ENCODE results near the gene MCCC2. TPM values are rescaled to one million over a fixed set of nuclear protein-coding genes. Genes with fewer than 3 reads are reported as not detected.
"Not testable (repeated sequence)": the region's sequence is repeated elsewhere in the genome, so short reads cannot be mapped to it uniquely, and the experiment has no call there.

The MCCC2 gene
- 10 to 100 TPM; 30.3 to 48.8 (median 32.9) TPM for total RNA-seq
- 10 to 100 TPM; 15.3 to 19.0 (median 17.5) TPM for polyA plus RNA-seq
- long read RNA-seq, donor 1, result 0 reads
- long read RNA-seq, donor 2, partial matches to known transcripts, result 0 of 3 reads
- long read RNA-seq, donor 2, other reads (novel, unspliced or antisense), result 0 of 3 reads

DNA sequence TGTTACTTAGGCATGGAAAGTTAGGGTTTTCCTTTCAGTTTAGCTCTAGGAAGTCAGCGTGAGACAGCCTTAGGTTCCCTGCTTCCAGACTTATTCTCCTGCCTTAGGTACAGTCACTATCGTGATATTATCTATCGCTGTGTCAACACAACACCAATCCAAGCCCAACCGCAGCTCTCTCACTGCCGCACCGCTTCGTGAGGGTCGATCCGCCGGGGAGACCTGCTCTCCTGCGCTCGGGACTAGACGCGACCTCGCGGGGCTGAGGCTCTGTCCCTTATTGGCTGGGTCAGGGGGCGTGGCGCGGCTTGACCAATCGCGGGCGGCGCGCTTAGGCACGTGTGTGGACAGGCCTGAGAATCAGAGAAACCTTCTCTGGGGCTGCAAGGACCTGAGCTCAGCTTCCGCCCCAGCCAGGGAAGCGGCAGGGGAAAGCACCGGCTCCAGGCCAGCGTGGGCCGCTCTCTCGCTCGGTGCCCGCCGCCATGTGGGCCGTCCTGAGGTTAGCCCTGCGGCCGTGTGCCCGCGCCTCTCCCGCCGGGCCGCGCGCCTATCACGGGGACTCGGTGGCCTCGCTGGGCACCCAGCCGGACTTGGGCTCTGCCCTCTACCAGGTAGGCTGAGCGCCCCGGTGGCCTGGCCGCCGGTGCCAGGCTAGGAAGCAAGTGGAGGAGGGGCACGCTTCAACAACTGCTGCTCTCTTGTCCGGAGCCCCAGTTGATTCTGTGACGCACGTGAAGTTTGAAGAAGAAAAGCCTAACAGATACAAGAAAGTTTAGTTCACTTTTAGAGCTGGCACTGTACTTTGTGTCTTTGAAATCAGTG, at the start of gene MCCC2:
MCCC2 (plus strand) TSS at position 400 of the 825 bp plus-strand sequence; CDS start at position 486, 86 bp downstream.
- Histone ChIP-seq H3K27me3 (replicated peaks in 1 of 7) (no peaks in the 10 kb centered on the region), H3K27ac (peak within 1 kb of the TSS; percentile 84 to 94 (median 90)), H3K9me3 (no peaks in the 10 kb centered on the region), H3K36me3 (peaks cover 0 to 5% (median 0%) of the 10 kb centered on the region in 6 donors), H3K4me1 (peaks cover 9 to 47% (median 30%) of the 10 kb centered on the region in 6 donors), H3K4me3 (peak within 1 kb of the TSS; percentile 74 to 89 (median 80))
- peak; percentile 98 for DNase-seq
- 0 to 7% (median 1%) methylated on average over 33 to 56 of the region's 56 CpGs for WGBS, 5 donors
- TF ChIP-seq, protein P1, sequence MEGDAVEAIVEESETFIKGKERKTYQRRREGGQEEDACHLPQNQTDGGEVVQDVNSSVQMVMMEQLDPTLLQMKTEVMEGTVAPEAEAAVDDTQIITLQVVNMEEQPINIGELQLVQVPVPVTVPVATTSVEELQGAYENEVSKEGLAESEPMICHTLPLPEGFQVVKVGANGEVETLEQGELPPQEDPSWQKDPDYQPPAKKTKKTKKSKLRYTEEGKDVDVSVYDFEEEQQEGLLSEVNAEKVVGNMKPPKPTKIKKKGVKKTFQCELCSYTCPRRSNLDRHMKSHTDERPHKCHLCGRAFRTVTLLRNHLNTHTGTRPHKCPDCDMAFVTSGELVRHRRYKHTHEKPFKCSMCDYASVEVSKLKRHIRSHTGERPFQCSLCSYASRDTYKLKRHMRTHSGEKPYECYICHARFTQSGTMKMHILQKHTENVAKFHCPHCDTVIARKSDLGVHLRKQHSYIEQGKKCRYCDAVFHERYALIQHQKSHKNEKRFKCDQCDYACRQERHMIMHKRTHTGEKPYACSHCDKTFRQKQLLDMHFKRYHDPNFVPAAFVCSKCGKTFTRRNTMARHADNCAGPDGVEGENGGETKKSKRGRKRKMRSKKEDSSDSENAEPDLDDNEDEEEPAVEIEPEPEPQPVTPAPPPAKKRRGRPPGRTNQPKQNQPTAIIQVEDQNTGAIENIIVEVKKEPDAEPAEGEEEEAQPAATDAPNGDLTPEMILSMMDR (IDR thresholded peaks at IDR 0.05 in 8 of 11, conservative IDR thresholded peaks at IDR 0.05 in 3 of 11), result no peak
- TF ChIP-seq POLR2AphosphoS5 (IDR thresholded peaks at IDR 0.05) (peak; percentile 95 to 96 (median 96)), POLR2A (IDR thresholded peaks at IDR 0.05) (peak in 1 of 3 donors; percentile 40)
- intact Hi-C loops (cut with DNase I; ENCODE audit: low total_unique reads), result no loop called here

DNA sequence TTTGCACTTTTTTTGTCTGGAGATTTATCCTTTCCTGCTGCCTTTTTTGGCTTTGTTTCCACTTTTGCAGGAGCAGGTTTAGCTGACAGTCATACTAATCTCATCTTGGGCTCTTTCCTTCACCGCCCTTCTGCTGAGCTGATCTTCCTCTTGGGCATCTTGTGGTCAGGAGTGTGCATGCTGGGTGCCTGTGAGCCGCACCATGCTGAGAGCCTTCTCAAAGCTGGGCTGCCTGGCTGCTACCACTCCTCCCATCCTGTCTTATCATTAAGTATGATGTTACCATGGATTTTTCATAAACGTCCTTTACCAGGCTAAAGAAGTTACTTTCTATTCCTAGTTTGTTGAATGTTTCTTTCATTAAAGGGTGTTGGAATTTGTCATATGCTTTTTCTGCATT, 49.5 kb upstream of the MCCC2 start:
- Histone ChIP-seq H3K27me3 (replicated peaks in 1 of 7) (no peaks in the 10 kb centered on the region), H3K4me1 (peaks cover 0 to 14% (median 0%) of the 10 kb centered on the region in 6 donors), H3K36me3 (peaks cover 0 to 98% (median 51%) of the 10 kb centered on the region in 6 donors), H3K9me3 (no peaks in the 10 kb centered on the region), H3K4me3 (no peak overlapping the region), H3K27ac (no peak overlapping the region)
- intact Hi-C loops (cut with DNase I; ENCODE audit: low total_unique reads), result no loop called here
- TF ChIP-seq POLR2AphosphoS5 (IDR thresholded peaks at IDR 0.05) (no peak), POLR2A (IDR thresholded peaks at IDR 0.05) (no peak)
- TF ChIP-seq, protein P1 (IDR thresholded peaks at IDR 0.05 in 8 of 11, conservative IDR thresholded peaks at IDR 0.05 in 3 of 11), result no peak
- DNase-seq, result no peak
- WGBS, 5 donors, result 80 to 90% (median 83%) methylated on average over 3 of the region's 3 CpGs

DNA sequence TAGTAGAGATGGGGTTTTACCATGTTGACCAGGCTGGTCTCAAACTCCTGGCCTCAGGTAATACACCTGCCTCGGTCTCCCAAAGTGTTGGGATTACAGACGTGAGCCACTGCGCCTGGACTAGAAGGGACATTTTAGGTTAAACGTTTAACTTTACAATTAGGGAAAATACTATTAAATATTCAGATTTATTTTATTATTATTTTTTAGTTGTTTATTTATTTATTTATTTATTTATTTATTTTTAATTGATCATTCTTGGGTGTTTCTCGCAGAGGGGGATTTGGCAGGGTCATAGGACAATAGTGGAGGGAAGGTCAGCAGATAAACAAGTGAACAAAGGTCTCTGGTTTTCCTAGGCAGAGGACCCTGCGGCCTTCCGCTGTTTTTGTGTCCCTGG, 36.3 kb upstream of the MCCC2 start:
- H3K9me3 ChIP-seq; DNase-seq; H3K4me1 ChIP-seq; H3K27me3 ChIP-seq (replicated peaks in 1 of 7); H3K4me3 ChIP-seq; intact Hi-C loops (cut with DNase I; ENCODE audit: low total_unique reads); H3K27ac ChIP-seq: not testable (repeated sequence)
- H3K36me3 ChIP-seq, result peaks cover 0 to 100% (median 76%) of the 10 kb centered on the region in 6 donors
- WGBS, 5 donors, result 96 to 99% (median 98%) methylated on average over 7 of the region's 7 CpGs

DNA sequence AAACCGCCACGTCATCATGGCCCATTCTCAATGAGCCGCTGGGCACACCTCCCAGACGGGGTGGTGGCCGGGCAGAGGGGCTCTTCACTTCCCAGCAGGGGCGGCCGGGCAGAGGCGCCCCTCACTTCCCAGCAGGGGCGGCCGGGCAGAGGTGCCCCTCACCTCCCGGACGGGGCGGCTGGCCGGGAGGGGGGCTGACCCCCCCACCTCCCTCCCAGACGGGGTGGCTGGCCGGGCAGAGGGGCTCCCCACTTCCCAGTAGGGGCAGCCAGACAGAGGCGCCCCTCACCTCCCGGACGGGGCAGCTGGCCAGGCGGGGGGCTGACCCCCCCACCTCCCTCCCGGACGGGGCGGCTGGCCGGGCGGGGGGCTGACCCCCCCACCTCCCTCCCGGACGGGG, 35.6 kb upstream of the MCCC2 start:
- DNase-seq, H3K9me3 ChIP-seq: not testable (repeated sequence)
- 97 to 99% (median 98%) methylated on average over 10 to 20 of the region's 27 CpGs for WGBS, 5 donors

DNA sequence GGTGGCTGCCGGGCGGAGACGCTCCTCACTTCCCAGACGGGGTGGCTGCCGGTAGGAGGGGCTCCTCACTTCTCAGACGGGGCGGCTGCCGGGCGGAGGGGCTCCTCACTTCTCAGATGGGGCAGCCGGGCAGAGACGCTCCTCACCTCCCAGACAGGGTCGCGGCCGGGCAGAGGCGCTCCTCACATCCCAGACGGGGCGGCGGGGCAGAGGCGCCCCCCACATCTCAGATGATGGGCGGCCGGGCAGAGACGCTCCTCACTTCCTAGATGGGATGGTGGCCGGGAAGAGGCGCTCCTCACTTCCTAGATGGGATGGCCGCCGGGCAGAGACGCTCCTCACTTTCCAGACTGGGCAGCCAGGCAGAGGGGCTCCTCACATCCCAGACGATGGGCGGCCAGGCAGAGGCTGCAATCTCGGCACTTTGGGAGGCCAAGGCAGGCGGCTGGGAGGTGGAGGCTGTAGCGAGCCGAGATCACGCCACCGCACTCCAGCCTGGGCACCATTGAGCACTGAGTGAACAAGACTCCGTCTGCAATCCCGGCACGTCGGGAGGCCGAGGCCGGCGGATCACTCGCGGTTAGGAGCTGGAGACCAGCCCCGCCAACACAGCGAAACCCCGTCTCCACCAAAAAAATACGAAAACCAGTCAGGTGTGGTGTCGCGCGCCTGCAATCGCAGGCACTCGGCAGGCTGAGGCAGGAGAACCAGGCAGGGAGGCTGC, 35.0 kb upstream of the MCCC2 start:
- intact Hi-C loops (cut with DNase I; ENCODE audit: low total_unique reads); H3K27me3 ChIP-seq (replicated peaks in 1 of 7); H3K4me1 ChIP-seq; DNase-seq; H3K27ac ChIP-seq; H3K4me3 ChIP-seq; H3K9me3 ChIP-seq: not testable (repeated sequence)
- 96 to 99% (median 97%) methylated on average over 11 to 53 of the region's 53 CpGs for WGBS, 5 donors
- peaks cover 0 to 100% (median 72%) of the 10 kb centered on the region in 6 donors for H3K36me3 ChIP-seq

More for the DNA sequence above, 35.6 kb upstream of the MCCC2 start:
- H3K4me3 ChIP-seq; intact Hi-C loops (cut with DNase I; ENCODE audit: low total_unique reads); H3K27ac ChIP-seq; H3K4me1 ChIP-seq; H3K27me3 ChIP-seq (replicated peaks in 1 of 7): not testable (repeated sequence)
- H3K36me3 ChIP-seq, result peaks cover 0 to 100% (median 73%) of the 10 kb centered on the region in 6 donors

All from spleen (tissue), 13 donors.